Posterior vena cava (tissue), 2 donors: ENCODE results near the gene SRSF1. TPM values are rescaled to one million over a fixed set of nuclear protein-coding genes. Genes with fewer than 3 reads are reported as not detected.
A peak's percentile ranks its signal among the peaks of the same experiment; 100 is the strongest.
"Not testable (repeated sequence)": the region's sequence is repeated elsewhere in the genome, so short reads cannot be mapped to it uniquely, and the experiment has no call there.

Experiments
- DNase-seq: peaks from one replicate; pipeline ENCODE4 v3.0.0-alpha.2; 2020; ENCODE audit warnings: low spot score
- intact Hi-C, 2 donors: fragments of 100-400 bp; cut with DNase I; formaldehyde crosslinking; loops; one replicate each; pipeline versions ENCODE4 v1.14.1 to v1.14.2; 2022 to 2023
- long read RNA-seq, 2 donors: library from polyadenylated mRNA; unstranded; transcript quantifications; one replicate each; pipeline ENCODE4 v2.0.0, GENCODE V29; 2020 to 2021
- total RNA-seq, 2 donors: library from RNA; stranded (reverse); fragmentation: NEBNext Ultra II Directional; extraction: Animal tissue kit (Norgen Biotek cat#: 25700); gene quantifications; one replicate each; pipeline ENCODE4 v1.2.1, GENCODE V29; 2021
- donor health status: DM: yes; HTN: yes; CAD: no.
- donor health status: DM: yes; HTN: yes; CAD: no.

SRSF1 gene
- 100 to 1,000 TPM; 120 to 152 TPM for total RNA-seq
- long read RNA-seq, donor 1, transcript SRSF1-201 (4 exons, 1,513 nt), result major isoform, 14 of 16 reads
- long read RNA-seq, donor 1, partial matches to known transcripts, result 0 of 16 reads
- long read RNA-seq, donor 1, other reads (novel, unspliced or antisense), result 2 of 16 reads
- long read RNA-seq, donor 2, transcript SRSF1-204 (4 exons, 1,720 nt), result minor isoform, 5 of 58 reads
- long read RNA-seq, donor 2, transcript SRSF1-201 (4 exons, 1,513 nt), result major isoform, 26 of 58 reads
- long read RNA-seq, donor 2, partial matches to known transcripts, result 0 of 58 reads
- long read RNA-seq, donor 2, other reads (novel, unspliced or antisense), result 27 of 58 reads

GRCh38 chr17:58006924-58007780 is at the start of gene SRSF1:
Gene SRSF1, minus strand, starts transcription at chr17:58007246. Its CDS starts 109 bp downstream, at chr17:58007137.
- intact Hi-C loops, result no loop called here
- peak; percentile 99 for DNase-seq

GRCh38 chr17:58056476-58056875 is 49.4 kb upstream of the SRSF1 start:
- DNase-seq, result no peak
- intact Hi-C loops, result no loop called here

- DNase-seq, result no peak
- intact Hi-C loops, result no loop called here
These were observed 47.6 kb upstream of the SRSF1 start for GRCh38 chr17:58054641-58055040.

GRCh38 chr17:58052945-58053715 is 46.1 kb upstream of the SRSF1 start:
- intact Hi-C loops, result no loop called here
- DNase-seq, result no peak

GRCh38 chr17:58052407-58052806 is 45.4 kb upstream of the SRSF1 start:
- intact Hi-C loops, result no loop called here
- DNase-seq, result no peak

- intact Hi-C loops, result no loop called here
- DNase-seq, result no peak
These were observed 44.4 kb upstream of the SRSF1 start for GRCh38 chr17:58051468-58051867.

GRCh38 chr17:58050966-58051365 is 43.9 kb upstream of the SRSF1 start:
- DNase-seq, result no peak
- intact Hi-C loops, result no loop called here

- intact Hi-C loops, result loop anchor here in 1 of 2 donors (10.0 kb wide), 1 partner anchor 95 kb away; the partner anchor contains the start of gene OR4D1
- DNase-seq, result no peak
These were observed 42.5 kb upstream of the SRSF1 start for GRCh38 chr17:58049533-58049932.

- no peak for DNase-seq
- intact Hi-C loops, result loop anchor here in 1 of 2 donors (10.0 kb wide), 1 partner anchor 97 kb away; the partner anchor contains the start of gene OR4D1
These were observed 40.5 kb upstream of the SRSF1 start for GRCh38 chr17:58047376-58048150.

GRCh38 chr17:58046239-58047094 is 39.4 kb upstream of the SRSF1 start:
- DNase-seq, result no peak
- intact Hi-C loops, result loop anchor here in 1 of 2 donors (10.0 kb wide), 1 partner anchor 98 kb away; the partner anchor contains the start of gene OR4D1

- not testable (repeated sequence) for DNase-seq
- intact Hi-C loops, result loop anchor here in 1 of 2 donors (10.0 kb wide), 1 partner anchor 101 kb away; the partner anchor contains the start of gene OR4D1
These were observed 37.2 kb upstream of the SRSF1 start for GRCh38 chr17:58044256-58044655.

- intact Hi-C loops, result loop anchor here in 1 of 2 donors (10.0 kb wide), 1 partner anchor 101 kb away; the partner anchor contains the start of gene OR4D1
- no peak for DNase-seq
These were observed 36.5 kb upstream of the SRSF1 start for GRCh38 chr17:58043221-58044181.

GRCh38 chr17:58041161-58041560 is 34.1 kb upstream of the SRSF1 start:
- intact Hi-C loops, result loop anchor here in 1 of 2 donors (10.0 kb wide), 1 partner anchor 104 kb away; the partner anchor contains the start of gene OR4D1

GRCh38 chr17:58040386-58040785 is 33.3 kb upstream of the SRSF1 start:
- intact Hi-C loops, result loop anchor here in 1 of 2 donors (10.0 kb wide), 1 partner anchor 104 kb away; the partner anchor contains the start of gene OR4D1
- no peak for DNase-seq

More at GRCh38 chr17:58041161-58041560, 34.1 kb upstream of the SRSF1 start:
- DNase-seq, result no peak

- no peak for DNase-seq
- intact Hi-C loops, result loop anchor here in 1 of 2 donors (10.0 kb wide), 1 partner anchor 105 kb away; the partner anchor contains the start of gene OR4D1
These were observed 32.9 kb upstream of the SRSF1 start for GRCh38 chr17:58039975-58040374.
